GM12892 (cell line): ENCODE results near the gene CSF1R.

Source experiments
- POLR2A ChIP-seq: IDR thresholded peaks from 2 replicates; pipeline ENCODE4 v1.6.1; 2011; ENCODE audit warnings: low read depth, low read length, control low read depth
- TAF1 ChIP-seq: IDR thresholded peaks from 2 replicates; pipeline ENCODE4 v1.6.1; 2011; ENCODE audit warnings: low read depth, mild to moderate bottlenecking, control low read depth, low read length, borderline replicate concordance

DNA sequence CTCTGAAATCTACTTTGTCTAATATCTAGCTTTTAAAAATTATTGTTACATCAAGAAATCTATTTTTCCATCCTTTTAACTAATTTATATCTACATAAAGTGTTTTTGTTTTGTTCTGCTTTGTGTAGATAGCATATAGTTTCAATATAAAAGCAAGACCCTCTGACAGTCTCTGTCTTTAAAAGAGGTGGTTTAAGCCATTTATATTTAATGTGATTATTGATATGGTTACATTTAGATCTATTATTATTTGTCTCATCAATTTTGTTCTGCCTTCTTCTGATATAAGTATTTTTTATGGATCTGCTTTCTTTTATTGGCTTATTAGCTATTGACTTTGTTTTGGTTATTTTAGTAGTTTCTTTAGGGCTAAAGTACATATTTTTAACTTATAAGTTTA, 69.8 kb downstream of the CSF1R start:
- TF ChIP-seq TAF1 (no peak), POLR2A (no peak)
